T-helper 17 cell (primary cell): ENCODE measurements around the gene RIT1. TPM values are rescaled to one million over a fixed set of nuclear protein-coding genes. Genes with fewer than 3 reads are reported as not detected.
"Not testable (repeated sequence)": the region's sequence is repeated elsewhere in the genome, so short reads cannot be mapped to it uniquely, and the experiment has no call there.

Experiments
- ATAC-seq: fragments of 150-1000 bp; cut with Tn5 transposase; 2 replicates; pipeline ENCODE4 v1.10.0; 2021; ENCODE audit warnings: mild to moderate bottlenecking, moderate library complexity
- DNase-seq, 3 donors: peaks; one replicate each; pipeline versions ENCODE4 v3.0.0 to v3.0.0-alpha.2; 2020 to 2021
- H3K9me3 ChIP-seq: one replicate; pipeline ENCODE4 v1.7.0; 2013; ENCODE audit warnings: low read length, mild to moderate bottlenecking; ENCODE audit not compliant: control insufficient read depth, poor library complexity, severe bottlenecking
- H3K27ac Mint-ChIP-seq: one replicate; pipeline ENCODE4 v1.8.0; 2022; ENCODE audit warnings: mild to moderate bottlenecking, moderate library complexity, mixed read lengths
- H3K27me3 Mint-ChIP-seq: one replicate; pipeline ENCODE4 v1.8.0; 2022; ENCODE audit warnings: mixed read lengths
- H3K36me3 Mint-ChIP-seq: one replicate; pipeline ENCODE4 v1.8.0; 2022; ENCODE audit warnings: low read depth, mixed read lengths
- H3K4me1 Mint-ChIP-seq: one replicate; pipeline ENCODE4 v1.8.0; 2022; ENCODE audit warnings: mild to moderate bottlenecking, mixed read lengths
- H3K4me3 Mint-ChIP-seq: one replicate; pipeline ENCODE4 v1.8.0; 2022; ENCODE audit warnings: mild to moderate bottlenecking, moderate library complexity, mixed read lengths
- total RNA-seq, 4 donors: library from RNA in 2 of 4; stranded (reverse) in 2 of 4; gene quantifications; one replicate each; pipeline ENCODE4 v1.2.3 and lab custom pipeline; 2022 to 2026

RIT1 gene
- total RNA-seq, 2 donors from 2014 or later = 47.8 to 64.6 TPM

GRCh38 chr1:155941845-155942531 is 30.8 kb upstream of the RIT1 start:
- Mint-ChIP-seq H3K27ac (peak overlapping the region; percentile 19), H3K27me3 (no peaks in the 10 kb centered on the region), H3K4me3 (peak overlapping the region; percentile 12), H3K36me3 (no peaks in the 10 kb centered on the region), H3K4me1 (peaks cover 48% of the 10 kb centered on the region)
- H3K9me3 ChIP-seq = no peaks in the 10 kb centered on the region
- no peak for DNase-seq
- no peak for ATAC-seq

GRCh38 chr1:155940993-155941844 is 30.1 kb upstream of the RIT1 start, which contains the start of gene RXFP4:
Gene RXFP4, plus strand, starts transcription at chr1:155941638. Its CDS starts 72 bp downstream, at chr1:155941710.
- Mint-ChIP-seq H3K27ac (peak within 1 kb of the TSS; percentile 91), H3K36me3 (no peaks in the 10 kb centered on the region), H3K27me3 (no peaks in the 10 kb centered on the region), H3K4me1 (peaks cover 43% of the 10 kb centered on the region), H3K4me3 (peak within 1 kb of the TSS; percentile 12)
- no peak for DNase-seq
- ATAC-seq = no peak
- no peaks in the 10 kb centered on the region for H3K9me3 ChIP-seq

- Mint-ChIP-seq H3K4me1 (peaks cover 37% of the 10 kb centered on the region), H3K27me3 (no peaks in the 10 kb centered on the region), H3K27ac (peak overlapping the region; percentile 91), H3K4me3 (no peak overlapping the region), H3K36me3 (no peaks in the 10 kb centered on the region)
- ATAC-seq (no peak), DNase-seq (no peak)
- H3K9me3 ChIP-seq = no peaks in the 10 kb centered on the region
These were observed 29.4 kb upstream of the RIT1 start for GRCh38 chr1:155940482-155940992.

- ATAC-seq = no peak
- Mint-ChIP-seq H3K27me3 (no peaks in the 10 kb centered on the region), H3K36me3 (no peaks in the 10 kb centered on the region), H3K4me3 (no peak overlapping the region), H3K27ac (no peak overlapping the region), H3K4me1 (peaks cover 27% of the 10 kb centered on the region)
- DNase-seq = no peak
- no peaks in the 10 kb centered on the region for H3K9me3 ChIP-seq
These were observed 27.1 kb upstream of the RIT1 start for GRCh38 chr1:155938220-155938627.

- Mint-ChIP-seq H3K4me3 (peak overlapping the region; percentile 12), H3K36me3 (no peaks in the 10 kb centered on the region), H3K27ac (no peak overlapping the region), H3K27me3 (no peaks in the 10 kb centered on the region), H3K4me1 (peaks cover 12% of the 10 kb centered on the region)
- no peak for DNase-seq
- no peak for ATAC-seq
- H3K9me3 ChIP-seq = no peaks in the 10 kb centered on the region
These were observed 23.9 kb upstream of the RIT1 start for GRCh38 chr1:155934936-155935590.

GRCh38 chr1:155934097-155934935 is 23.2 kb upstream of the RIT1 start, which contains the start of gene KHDC4:
Gene KHDC4, minus strand, starts transcription at chr1:155934413. Its CDS starts 40 bp downstream, at chr1:155934373.
- H3K9me3 ChIP-seq = no peaks in the 10 kb centered on the region
- Mint-ChIP-seq H3K27me3 (no peaks in the 10 kb centered on the region), H3K4me3 (peak within 1 kb of the TSS; percentile 12), H3K27ac (no peak within 1 kb of the TSS), H3K36me3 (no peaks in the 10 kb centered on the region), H3K4me1 (peaks cover 14% of the 10 kb centered on the region)
- ATAC-seq = peak; percentile 94
- DNase-seq = peak; percentile 83 to 91 (median 86)

- H3K4me3 Mint-ChIP-seq = no peak overlapping the region
- ATAC-seq (no peak), DNase-seq (no peak)
- peaks cover 16% of the 10 kb centered on the region for H3K4me1 Mint-ChIP-seq
- no peaks in the 10 kb centered on the region for H3K9me3 ChIP-seq
- H3K36me3 Mint-ChIP-seq = no peaks in the 10 kb centered on the region
- H3K27ac Mint-ChIP-seq = no peak overlapping the region
- H3K27me3 Mint-ChIP-seq = no peaks in the 10 kb centered on the region
These were observed 22.5 kb upstream of the RIT1 start for GRCh38 chr1:155933591-155934096.

- Mint-ChIP-seq H3K27me3 (no peaks in the 10 kb centered on the region), H3K4me3 (no peak overlapping the region), H3K4me1 (peaks cover 13% of the 10 kb centered on the region), H3K36me3 (no peaks in the 10 kb centered on the region), H3K27ac (no peak overlapping the region)
- DNase-seq (no peak), ATAC-seq (no peak)
- H3K9me3 ChIP-seq = no peaks in the 10 kb centered on the region
These were observed 21.3 kb upstream of the RIT1 start for GRCh38 chr1:155932487-155932886.

GRCh38 chr1:155932081-155932480 is 20.9 kb upstream of the RIT1 start:
- no peak for DNase-seq
- no peak overlapping the region for H3K4me3 Mint-ChIP-seq
- H3K4me1 Mint-ChIP-seq = peaks cover 13% of the 10 kb centered on the region
- no peaks in the 10 kb centered on the region for H3K36me3 Mint-ChIP-seq
- no peak for ATAC-seq
- H3K27me3 Mint-ChIP-seq = no peaks in the 10 kb centered on the region
- H3K27ac Mint-ChIP-seq = no peak overlapping the region
- no peaks in the 10 kb centered on the region for H3K9me3 ChIP-seq

GRCh38 chr1:155931332-155932038 is 20.3 kb upstream of the RIT1 start:
- peaks cover 4% of the 10 kb centered on the region for H3K36me3 Mint-ChIP-seq
- H3K27ac Mint-ChIP-seq = no peak overlapping the region
- DNase-seq (no peak), ATAC-seq (no peak)
- peak overlapping the region; percentile 43 for H3K4me3 Mint-ChIP-seq
- no peaks in the 10 kb centered on the region for H3K9me3 ChIP-seq
- no peaks in the 10 kb centered on the region for H3K27me3 Mint-ChIP-seq
- H3K4me1 Mint-ChIP-seq = peaks cover 13% of the 10 kb centered on the region

GRCh38 chr1:155930725-155931124 is 19.6 kb upstream of the RIT1 start:
- H3K4me3 Mint-ChIP-seq, ATAC-seq, H3K27me3 Mint-ChIP-seq, H3K9me3 ChIP-seq, H3K36me3 Mint-ChIP-seq, DNase-seq, H3K27ac Mint-ChIP-seq: not testable (repeated sequence)
- peaks cover 13% of the 10 kb centered on the region for H3K4me1 Mint-ChIP-seq

GRCh38 chr1:155929057-155929456 is 17.9 kb upstream of the RIT1 start:
- Mint-ChIP-seq H3K4me3 (no peak overlapping the region), H3K27me3 (no peaks in the 10 kb centered on the region), H3K36me3 (peaks cover 4% of the 10 kb centered on the region), H3K4me1 (peaks cover 13% of the 10 kb centered on the region), H3K27ac (peak overlapping the region; percentile 54)
- no peak for DNase-seq
- H3K9me3 ChIP-seq = no peaks in the 10 kb centered on the region
- no peak for ATAC-seq
